HG02981 (cell line): ENCODE results near the gene SECISBP2.

Source experiments
- ATAC-seq: cut with Tn5 transposase; IDR thresholded peaks from one replicate; pipeline ENCODE4 v1.9.1; 2021; ENCODE audit warnings: mild to moderate bottlenecking, moderate library complexity; ENCODE audit not compliant: unreplicated experiment

Gene SECISBP2

GRCh38 chr9:89379508-89380115, 61.3 kb downstream of the SECISBP2 start:
- ATAC-seq, result no peak

GRCh38 chr9:89380437-89381307, 62.4 kb downstream of the SECISBP2 start:
- no peak for ATAC-seq

- no peak for ATAC-seq
Measured at GRCh38 chr9:89381308-89381609, 63.0 kb downstream of the SECISBP2 start.

- no peak for ATAC-seq
Measured at GRCh38 chr9:89382026-89382986, 64.0 kb downstream of the SECISBP2 start.

GRCh38 chr9:89383030-89383720, 64.9 kb downstream of the SECISBP2 start:
- no peak for ATAC-seq

GRCh38 chr9:89383721-89384300, 65.5 kb downstream of the SECISBP2 start:
- no peak for ATAC-seq

- no peak for ATAC-seq
Measured at GRCh38 chr9:89384783-89385182, 66.5 kb downstream of the SECISBP2 start.

GRCh38 chr9:89386206-89386605, 67.9 kb downstream of the SECISBP2 start:
- ATAC-seq, result no peak

GRCh38 chr9:89386797-89387196, 68.5 kb downstream of the SECISBP2 start:
- ATAC-seq, result no peak

GRCh38 chr9:89387197-89387849, 69.0 kb downstream of the SECISBP2 start:
- ATAC-seq, result no peak

GRCh38 chr9:89388084-89388867, 70.0 kb downstream of the SECISBP2 start:
- ATAC-seq, result no peak

- ATAC-seq, result no peak
Measured at GRCh38 chr9:89388868-89389177, 70.5 kb downstream of the SECISBP2 start.

- ATAC-seq, result no peak
Measured at GRCh38 chr9:89390068-89390555, 71.8 kb downstream of the SECISBP2 start.

- ATAC-seq, result no peak
Measured at GRCh38 chr9:89390578-89391116, 72.3 kb downstream of the SECISBP2 start.

- ATAC-seq, result no peak
Measured at GRCh38 chr9:89391585-89391984, 73.3 kb downstream of the SECISBP2 start.

- no peak for ATAC-seq
Measured at GRCh38 chr9:89394412-89394811, 76.1 kb downstream of the SECISBP2 start.

- ATAC-seq, result no peak
Measured at GRCh38 chr9:89395931-89396710, 77.8 kb downstream of the SECISBP2 start.

- no peak for ATAC-seq
Measured at GRCh38 chr9:89397471-89397870, 79.2 kb downstream of the SECISBP2 start.
